ENCODE data around the gene INO80. TPM values are rescaled to one million over a fixed set of nuclear protein-coding genes. Genes with fewer than 3 reads are reported as not detected.

The INO80 gene
- total RNA-seq, 1 experiment from 2014 or later, result 15.3 TPM

DNA sequence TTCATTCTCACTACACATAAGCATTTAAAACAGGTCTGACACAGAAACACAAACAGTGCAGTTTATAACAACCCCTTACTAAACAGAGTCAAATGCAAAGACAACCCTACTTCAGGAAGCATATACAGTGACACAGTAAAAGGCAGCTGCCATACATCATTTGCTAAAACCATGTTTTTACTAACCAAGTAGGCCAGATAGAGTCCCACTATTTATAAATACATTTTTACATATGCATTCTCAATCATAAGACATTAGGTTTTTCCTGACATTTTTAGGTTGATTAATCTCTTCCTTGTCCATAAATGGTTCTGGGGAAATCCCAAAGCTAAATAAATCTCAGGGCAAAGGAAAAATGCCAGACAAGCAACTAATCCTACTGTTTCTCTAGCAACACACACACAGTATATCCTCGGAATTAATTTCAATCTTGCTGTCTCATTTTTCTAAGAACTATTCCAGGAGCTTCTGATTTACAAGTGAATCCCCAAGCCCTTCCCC is 123.8 kb downstream of the INO80 start:
- no peak for TF ChIP-seq CTCF (IDR thresholded peaks at IDR 0.05; ENCODE audit: unreplicated experiment)
- CTCF ChIA-PET, result interaction anchor here (0.6 kb wide), 1 partner anchor 214 kb away, joined by 3 read pairs; no protein-coding TSS in a partner anchor
- H3K9me3 Mint-ChIP-seq (ENCODE audit: low read depth, unreplicated experiment), result no peaks in the 10 kb centered on the region
- H3K27me3 Mint-ChIP-seq (ENCODE audit: unreplicated experiment), result no peaks in the 10 kb centered on the region
- no peaks in the 10 kb centered on the region for H3K4me1 Mint-ChIP-seq (ENCODE audit: low read depth, unreplicated experiment)
- BruUV-seq (replicated peaks), result no TSS peak
- intact Hi-C loops (cut with micrococcal nuclease; ENCODE audit: unreplicated experiment), result no loop called here
- DNase-seq, result no peak
- no peak overlapping the region for H3K4me3 Mint-ChIP-seq (ENCODE audit: low read depth, unreplicated experiment)
- peaks cover 5% of the 10 kb centered on the region for H3K36me3 Mint-ChIP-seq (ENCODE audit: insufficient read depth, unreplicated experiment)
- H3K27ac Mint-ChIP-seq (ENCODE audit: unreplicated experiment), result no peak overlapping the region

- no TSS peak for BruUV-seq (replicated peaks)
- TF ChIP-seq CTCF (IDR thresholded peaks at IDR 0.05; ENCODE audit: unreplicated experiment), result no peak
- H3K27ac Mint-ChIP-seq (ENCODE audit: unreplicated experiment), result no peak overlapping the region
- H3K9me3 Mint-ChIP-seq (ENCODE audit: low read depth, unreplicated experiment), result no peaks in the 10 kb centered on the region
- H3K27me3 Mint-ChIP-seq (ENCODE audit: unreplicated experiment), result no peaks in the 10 kb centered on the region
- CTCF ChIA-PET, result no interaction called here
- intact Hi-C loops (cut with micrococcal nuclease; ENCODE audit: unreplicated experiment), result no loop called here
- H3K36me3 Mint-ChIP-seq (ENCODE audit: insufficient read depth, unreplicated experiment), result peaks cover 10% of the 10 kb centered on the region
- no peak for DNase-seq
- H3K4me1 Mint-ChIP-seq (ENCODE audit: low read depth, unreplicated experiment), result no peaks in the 10 kb centered on the region
- H3K4me3 Mint-ChIP-seq (ENCODE audit: low read depth, unreplicated experiment), result no peak overlapping the region
Measured at GRCh38 chr15:40991355-40991754, 124.7 kb downstream of the INO80 start.

GRCh38 chr15:40990789-40991188 is 125.3 kb downstream of the INO80 start:
- H3K27ac Mint-ChIP-seq (ENCODE audit: unreplicated experiment), result no peak overlapping the region
- H3K9me3 Mint-ChIP-seq (ENCODE audit: low read depth, unreplicated experiment), result no peaks in the 10 kb centered on the region
- intact Hi-C loops (cut with micrococcal nuclease; ENCODE audit: unreplicated experiment), result no loop called here
- BruUV-seq (replicated peaks), result no TSS peak
- no peak overlapping the region for H3K4me3 Mint-ChIP-seq (ENCODE audit: low read depth, unreplicated experiment)
- no peak for DNase-seq
- TF ChIP-seq CTCF (IDR thresholded peaks at IDR 0.05; ENCODE audit: unreplicated experiment), result no peak
- CTCF ChIA-PET, result no interaction called here
- H3K27me3 Mint-ChIP-seq (ENCODE audit: unreplicated experiment), result no peaks in the 10 kb centered on the region
- H3K4me1 Mint-ChIP-seq (ENCODE audit: low read depth, unreplicated experiment), result no peaks in the 10 kb centered on the region
- H3K36me3 Mint-ChIP-seq (ENCODE audit: insufficient read depth, unreplicated experiment), result peaks cover 12% of the 10 kb centered on the region

DNA sequence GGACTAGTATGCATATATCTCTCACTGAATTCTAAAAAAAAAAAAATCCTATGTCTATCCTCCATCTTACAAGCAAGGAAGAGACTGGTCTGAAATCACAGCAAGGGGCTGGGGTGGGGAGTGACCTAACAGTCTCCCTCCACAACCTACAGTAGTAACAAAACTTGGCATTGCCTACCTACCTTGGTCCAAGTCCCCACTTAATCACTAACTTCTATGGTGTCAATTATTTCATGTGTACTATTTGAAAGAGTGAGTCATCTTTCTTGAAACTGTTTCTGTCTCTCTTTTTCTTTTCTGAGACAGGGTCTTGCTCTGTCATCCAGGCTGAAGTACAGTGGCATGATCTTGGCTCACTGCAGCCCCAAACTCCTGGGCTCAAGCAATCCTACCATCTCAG is 126.0 kb downstream of the INO80 start:
- TF ChIP-seq CTCF (IDR thresholded peaks at IDR 0.05; ENCODE audit: unreplicated experiment), result no peak
- Mint-ChIP-seq H3K9me3 (ENCODE audit: low read depth, unreplicated experiment) (no peaks in the 10 kb centered on the region), H3K4me3 (ENCODE audit: low read depth, unreplicated experiment) (no peak overlapping the region), H3K36me3 (ENCODE audit: insufficient read depth, unreplicated experiment) (peaks cover 17% of the 10 kb centered on the region), H3K4me1 (ENCODE audit: low read depth, unreplicated experiment) (no peaks in the 10 kb centered on the region), H3K27ac (ENCODE audit: unreplicated experiment) (no peak overlapping the region), H3K27me3 (ENCODE audit: unreplicated experiment) (no peaks in the 10 kb centered on the region)
- CTCF ChIA-PET, result no interaction called here
- intact Hi-C loops (cut with micrococcal nuclease; ENCODE audit: unreplicated experiment), result no loop called here
- no peak for DNase-seq
- no TSS peak for BruUV-seq (replicated peaks)
